Upper lobe of right lung (tissue), 1 donor: ENCODE data around the gene CDC42EP3. TPM values are rescaled to one million over a fixed set of nuclear protein-coding genes. Genes with fewer than 3 reads are reported as not detected.

Experiments
- ATAC-seq: fragments of 200-7000 bp; cut with Tn5 transposase; one replicate; pipeline ENCODE4 v1.9.1; 2020; ENCODE audit warnings: mild to moderate bottlenecking, moderate library complexity
- DNase-seq: peaks from one replicate; pipeline ENCODE4 v3.0.0-alpha.2; 2020
- H3K27ac ChIP-seq: fragments of 200-600 bp; one replicate; pipeline ENCODE4 v1.8.0; 2022
- H3K27me3 ChIP-seq: fragments of 200-600 bp; one replicate; pipeline ENCODE4 v1.8.0; 2022; ENCODE audit warnings: mild to moderate bottlenecking
- H3K36me3 ChIP-seq: fragments of 200-600 bp; one replicate; pipeline ENCODE4 v1.8.0; 2022
- H3K4me1 ChIP-seq: fragments of 200-600 bp; one replicate; pipeline ENCODE4 v1.8.0; 2022
- H3K4me3 ChIP-seq: fragments of 200-600 bp; one replicate; pipeline ENCODE4 v1.8.0; 2022; ENCODE audit warnings: mild to moderate bottlenecking
- H3K9me3 ChIP-seq: fragments of 200-600 bp; one replicate; pipeline ENCODE4 v1.8.0; 2022
- intact Hi-C: fragments of 100-400 bp; cut with DNase I; formaldehyde crosslinking; loops from one replicate; pipeline ENCODE4 v1.11.0; 2022
- long read RNA-seq: library from polyadenylated mRNA; unstranded; transcript quantifications from one replicate; pipeline ENCODE4 v2.0.0, GENCODE V29; 2021
- total RNA-seq: library from RNA; stranded (reverse); fragmentation: NEBNext Ultra II Directional; extraction: Animal tissue kit (Norgen Biotek cat#: 25700); gene quantifications from one replicate; pipeline ENCODE4 v1.2.1, GENCODE V29; 2021
- TF ChIP-seq, protein P1 (sequence below): fragments of 200-600 bp; IDR thresholded peaks from one replicate; pipeline ENCODE4 v1.8.0; 2022; ENCODE audit warnings: antibody characterized with exemption
- donor health status: DM: no; HTN: yes; CAD: no; lungs with severe emphysema.

CDC42EP3 gene, protein sequence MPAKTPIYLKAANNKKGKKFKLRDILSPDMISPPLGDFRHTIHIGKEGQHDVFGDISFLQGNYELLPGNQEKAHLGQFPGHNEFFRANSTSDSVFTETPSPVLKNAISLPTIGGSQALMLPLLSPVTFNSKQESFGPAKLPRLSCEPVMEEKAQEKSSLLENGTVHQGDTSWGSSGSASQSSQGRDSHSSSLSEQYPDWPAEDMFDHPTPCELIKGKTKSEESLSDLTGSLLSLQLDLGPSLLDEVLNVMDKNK
- 71.1 TPM for total RNA-seq
- long read RNA-seq, full-length matches to known transcripts, result 65 of 90 reads
- long read RNA-seq, partial matches to known transcripts, result 0 of 90 reads
- long read RNA-seq, other reads (novel, unspliced or antisense), result 25 of 90 reads

DNA sequence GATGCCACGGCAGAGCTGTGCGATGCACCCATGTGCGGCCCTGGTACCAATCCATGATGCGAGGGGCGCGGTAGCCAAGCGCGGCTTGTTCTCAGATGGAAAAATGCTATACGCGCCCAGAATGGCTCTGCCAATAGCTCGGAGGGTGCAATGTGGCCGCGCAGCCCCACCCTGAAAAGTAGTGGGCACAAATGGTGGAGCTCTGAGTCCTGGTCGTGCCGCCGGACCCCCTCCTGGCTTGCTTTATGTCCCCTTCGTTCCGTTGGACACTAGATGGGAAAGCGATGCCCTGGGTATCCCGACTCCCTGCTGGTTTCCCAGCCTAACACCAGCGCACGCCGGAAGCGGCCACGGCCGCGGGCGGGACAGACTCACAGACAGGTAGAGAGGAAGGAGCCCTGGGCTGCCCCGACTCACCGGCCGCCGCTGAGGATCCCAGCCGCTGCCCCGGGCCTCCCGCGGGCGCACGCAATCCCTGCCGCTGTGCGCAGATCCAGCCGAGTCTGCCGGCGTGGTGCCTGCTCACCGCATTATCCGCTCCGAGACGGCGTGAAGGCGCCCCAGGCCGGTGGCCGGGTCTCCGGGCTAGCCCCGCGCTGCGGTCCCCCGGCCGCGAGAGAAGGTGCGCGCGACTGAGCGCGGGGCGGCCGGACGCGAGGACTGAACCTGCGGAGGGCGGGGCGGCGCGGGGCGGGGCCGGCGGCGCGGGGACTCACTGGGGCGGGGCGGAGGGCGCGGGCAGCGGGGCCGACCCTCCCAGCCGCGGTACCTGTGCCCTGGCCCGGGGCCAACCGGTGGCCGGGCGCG lies at the start of gene CDC42EP3:
CDC42EP3 (minus strand) TSS at position 634 of the 807 bp plus-strand sequence. CDS start 25,055 bp downstream, outside the sequence.
- ATAC-seq (peak; percentile 85), DNase-seq (peak; percentile 89)
- peak within 1 kb of the TSS; percentile 96 for H3K27ac ChIP-seq
- H3K4me1 ChIP-seq, result peaks cover 31% of the 10 kb centered on the region
- no peaks in the 10 kb centered on the region for H3K27me3 ChIP-seq
- H3K36me3 ChIP-seq, result peaks cover 9% of the 10 kb centered on the region
- TF ChIP-seq, protein P1, sequence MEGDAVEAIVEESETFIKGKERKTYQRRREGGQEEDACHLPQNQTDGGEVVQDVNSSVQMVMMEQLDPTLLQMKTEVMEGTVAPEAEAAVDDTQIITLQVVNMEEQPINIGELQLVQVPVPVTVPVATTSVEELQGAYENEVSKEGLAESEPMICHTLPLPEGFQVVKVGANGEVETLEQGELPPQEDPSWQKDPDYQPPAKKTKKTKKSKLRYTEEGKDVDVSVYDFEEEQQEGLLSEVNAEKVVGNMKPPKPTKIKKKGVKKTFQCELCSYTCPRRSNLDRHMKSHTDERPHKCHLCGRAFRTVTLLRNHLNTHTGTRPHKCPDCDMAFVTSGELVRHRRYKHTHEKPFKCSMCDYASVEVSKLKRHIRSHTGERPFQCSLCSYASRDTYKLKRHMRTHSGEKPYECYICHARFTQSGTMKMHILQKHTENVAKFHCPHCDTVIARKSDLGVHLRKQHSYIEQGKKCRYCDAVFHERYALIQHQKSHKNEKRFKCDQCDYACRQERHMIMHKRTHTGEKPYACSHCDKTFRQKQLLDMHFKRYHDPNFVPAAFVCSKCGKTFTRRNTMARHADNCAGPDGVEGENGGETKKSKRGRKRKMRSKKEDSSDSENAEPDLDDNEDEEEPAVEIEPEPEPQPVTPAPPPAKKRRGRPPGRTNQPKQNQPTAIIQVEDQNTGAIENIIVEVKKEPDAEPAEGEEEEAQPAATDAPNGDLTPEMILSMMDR, result no peak
- peak within 1 kb of the TSS; percentile 99 for H3K4me3 ChIP-seq
- H3K9me3 ChIP-seq, result no peaks in the 10 kb centered on the region
- intact Hi-C loops, result no loop called here

DNA sequence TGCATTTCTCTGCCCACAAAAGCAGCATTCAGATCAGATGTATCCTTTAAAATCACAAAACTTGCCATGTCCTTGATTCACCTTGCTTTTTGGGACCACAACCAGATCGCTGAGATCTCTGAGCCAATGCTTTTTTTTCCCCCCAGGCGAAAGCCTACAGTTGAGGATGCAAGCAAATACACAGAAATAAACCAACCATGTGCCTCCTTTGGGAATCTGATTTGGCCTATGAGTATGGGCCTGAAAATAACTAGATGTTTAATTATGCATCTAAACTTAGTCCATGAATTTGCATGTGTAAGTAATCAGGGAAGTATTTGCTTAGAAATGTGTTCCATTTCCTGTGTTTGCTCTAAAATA lies 49.7 kb upstream of the CDC42EP3 start:
- Histone ChIP-seq H3K36me3 (no peaks in the 10 kb centered on the region), H3K27ac (no peak overlapping the region), H3K4me1 (no peaks in the 10 kb centered on the region), H3K4me3 (no peak overlapping the region), H3K27me3 (no peaks in the 10 kb centered on the region), H3K9me3 (no peaks in the 10 kb centered on the region)
- DNase-seq (no peak), ATAC-seq (no peak)
- TF ChIP-seq, protein P1, result no peak
- intact Hi-C loops, result no loop called here

DNA sequence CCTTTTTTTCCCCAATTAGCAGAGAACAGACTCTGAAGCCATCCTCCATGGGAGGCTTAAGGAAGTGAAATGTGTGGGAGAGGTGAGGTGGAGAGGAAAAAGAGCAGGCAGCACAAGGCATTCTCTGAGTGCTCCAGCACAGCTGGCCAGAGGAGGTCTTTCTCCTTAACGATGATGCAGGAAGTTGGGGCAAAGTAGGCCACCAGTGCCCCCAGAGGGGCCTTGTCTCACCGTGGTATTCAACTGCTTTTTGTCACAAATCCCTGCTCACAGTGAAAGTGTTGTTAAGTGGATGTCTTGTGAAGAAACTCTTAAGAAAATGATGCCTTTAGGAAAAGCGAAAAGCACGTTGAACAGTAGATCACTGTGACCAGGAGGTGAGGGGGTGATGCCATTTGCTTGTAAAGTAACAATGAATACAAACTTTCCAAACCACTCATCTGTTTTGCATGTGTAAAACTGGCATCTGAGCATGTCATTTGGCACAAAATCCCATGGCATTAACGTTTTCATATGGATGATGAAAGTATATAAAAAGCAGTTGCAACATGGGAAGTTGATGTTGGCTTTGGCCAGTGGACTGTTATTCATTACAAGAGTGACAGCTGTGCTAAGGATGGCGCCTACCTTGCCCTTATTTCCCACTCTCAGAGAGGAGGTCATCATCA lies 49.2 kb upstream of the CDC42EP3 start:
- H3K27ac ChIP-seq, result no peak overlapping the region
- DNase-seq, result no peak
- no peaks in the 10 kb centered on the region for H3K4me1 ChIP-seq
- no peaks in the 10 kb centered on the region for H3K9me3 ChIP-seq
- no peak overlapping the region for H3K4me3 ChIP-seq
- intact Hi-C loops, result no loop called here
- TF ChIP-seq, protein P1, result no peak
- no peaks in the 10 kb centered on the region for H3K36me3 ChIP-seq
- no peak for ATAC-seq
- no peaks in the 10 kb centered on the region for H3K27me3 ChIP-seq

DNA sequence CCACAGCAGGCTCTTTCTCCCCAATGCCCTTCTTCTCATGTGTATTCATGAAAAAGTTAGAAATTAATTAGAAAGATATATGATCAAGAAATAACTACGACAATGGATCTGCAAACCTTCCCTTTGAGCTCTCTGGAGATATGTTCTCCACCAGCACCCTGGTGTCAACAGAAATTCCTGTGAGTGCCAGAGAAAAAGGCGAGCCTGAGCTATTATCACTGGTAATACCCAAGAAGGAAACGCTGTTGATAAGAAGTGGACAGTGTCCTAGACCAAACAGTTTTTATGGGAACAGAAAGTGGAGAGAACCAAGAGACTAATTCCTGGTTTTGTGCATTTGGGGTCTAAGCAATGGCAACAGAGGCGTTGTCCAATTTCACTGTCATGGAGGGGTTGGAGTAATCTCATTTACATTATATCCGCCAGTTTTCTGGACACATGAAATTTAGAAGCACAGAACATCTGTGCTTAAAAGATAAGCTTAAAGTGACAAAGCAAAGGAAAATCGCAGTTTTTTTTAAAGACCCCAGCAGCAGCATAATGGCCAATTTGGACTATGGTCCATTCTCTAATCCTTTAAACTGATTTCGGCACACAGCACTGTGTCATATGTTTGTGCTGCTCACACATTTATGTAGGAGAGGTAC lies 47.2 kb upstream of the CDC42EP3 start:
- Histone ChIP-seq H3K9me3 (peaks cover 7% of the 10 kb centered on the region), H3K4me1 (no peaks in the 10 kb centered on the region), H3K27me3 (no peaks in the 10 kb centered on the region), H3K27ac (no peak overlapping the region), H3K4me3 (no peak overlapping the region), H3K36me3 (no peaks in the 10 kb centered on the region)
- TF ChIP-seq, protein P1, result no peak
- intact Hi-C loops, result no loop called here
- ATAC-seq (no peak), DNase-seq (no peak)

DNA sequence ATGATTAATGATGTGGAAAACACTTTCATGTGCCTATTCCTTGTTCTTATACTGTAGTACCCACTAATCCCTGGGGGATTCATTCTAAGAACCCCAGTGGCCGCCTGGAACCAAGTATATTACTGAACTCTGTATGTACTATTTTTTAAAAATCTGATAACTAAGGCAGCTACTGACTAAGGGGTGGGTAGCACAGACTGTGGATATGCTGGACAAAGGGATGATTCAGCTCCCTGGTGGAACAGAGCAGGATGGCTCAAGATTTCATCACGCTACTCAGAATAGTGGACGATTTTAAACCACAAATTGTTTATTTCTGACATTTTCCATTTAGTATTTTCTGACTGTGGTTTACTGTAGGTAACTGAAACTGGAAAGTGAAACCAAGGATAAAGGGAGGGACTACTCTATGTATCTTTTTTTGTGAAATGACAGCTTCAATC lies 41.8 kb upstream of the CDC42EP3 start:
- Histone ChIP-seq H3K9me3 (peaks cover 7% of the 10 kb centered on the region), H3K27me3 (no peaks in the 10 kb centered on the region), H3K27ac (no peak overlapping the region), H3K4me1 (peaks cover 9% of the 10 kb centered on the region), H3K4me3 (no peak overlapping the region), H3K36me3 (no peaks in the 10 kb centered on the region)
- DNase-seq (no peak), ATAC-seq (peak; percentile 47)
- intact Hi-C loops, result no loop called here
- TF ChIP-seq, protein P1, result no peak
